Fibroblast of skin of left quadriceps (primary cell): ENCODE results near the gene PRDM16.

Source experiments
- DNase-seq, 2 experiments: peaks; one replicate each; pipeline ENCODE4 v3.0.0-alpha.2; 2013; ENCODE audit warnings: low read depth in 2 of 2

PRDM16 gene

GRCh38 chr1:3032371-3033039 lies 36.5 kb upstream of the PRDM16 start:
- no peak for DNase-seq

GRCh38 chr1:3033040-3033789 lies 35.8 kb upstream of the PRDM16 start:
- DNase-seq = no peak

GRCh38 chr1:3033790-3034090 lies 35.3 kb upstream of the PRDM16 start:
- DNase-seq = no peak

- DNase-seq = no peak
Measured at GRCh38 chr1:3034162-3034561, 34.8 kb upstream of the PRDM16 start.

GRCh38 chr1:3034728-3035562 lies 34.1 kb upstream of the PRDM16 start:
- no peak for DNase-seq

GRCh38 chr1:3035563-3036446 lies 33.2 kb upstream of the PRDM16 start:
- no peak for DNase-seq

- DNase-seq = no peak
Measured at GRCh38 chr1:3036447-3037280, 32.3 kb upstream of the PRDM16 start.

GRCh38 chr1:3037281-3038040 lies 31.5 kb upstream of the PRDM16 start:
- no peak for DNase-seq

- no peak for DNase-seq
Measured at GRCh38 chr1:3038113-3038551, 30.9 kb upstream of the PRDM16 start.

GRCh38 chr1:3038571-3039181 lies 30.3 kb upstream of the PRDM16 start:
- no peak for DNase-seq

GRCh38 chr1:3040004-3040403 lies 29.0 kb upstream of the PRDM16 start:
- no peak for DNase-seq

GRCh38 chr1:3042481-3042880 lies 26.5 kb upstream of the PRDM16 start:
- no peak for DNase-seq

GRCh38 chr1:3049164-3049563 lies 19.8 kb upstream of the PRDM16 start:
- no peak for DNase-seq

- DNase-seq = no peak
Measured at GRCh38 chr1:3049905-3050304, 19.1 kb upstream of the PRDM16 start.

GRCh38 chr1:3050603-3051002 lies 18.4 kb upstream of the PRDM16 start:
- no peak for DNase-seq

GRCh38 chr1:3051270-3052268 lies 17.4 kb upstream of the PRDM16 start:
- DNase-seq = no peak

- DNase-seq = no peak
Measured at GRCh38 chr1:3052501-3052900, 16.5 kb upstream of the PRDM16 start.

- DNase-seq = no peak
Measured at GRCh38 chr1:3053366-3053980, 15.5 kb upstream of the PRDM16 start.
